IMR-90 (cell line): Measurements from ENCODE around the gene CNOT3. TPM values are rescaled to one million over a fixed set of nuclear protein-coding genes. Genes with fewer than 3 reads are reported as not detected.

Source experiments
- ATAC-seq: fragments of 200-7000 bp; cut with Tn5 transposase; 2 replicates; pipeline ENCODE4 v1.9.1; 2020; ENCODE audit warnings: low read depth, mild to moderate bottlenecking, moderate library complexity
- BruUV-seq: library from RNA; stranded (reverse); fragments of 400-500 nt; replicated peaks from 2 replicates; lab custom pipeline; 2021; lab: Mats Ljungman, UMichigan
- CTCF ChIA-PET: fragments of 300-600 bp; formaldehyde crosslinking; extraction: SDS; loops from one replicate; lab custom pipeline; 2021; ENCODE audit warnings: antibody characterized with exemption; lab: Yijun Ruan, JAX
- POLR2A ChIA-PET: fragments of 300-600 bp; sonication (Branson Sonifier 250); formaldehyde crosslinking; loops from one replicate; lab custom pipeline; 2022; ENCODE audit warnings: antibody characterized with exemption; ENCODE audit not compliant: unreplicated experiment; lab: Charles Lee
- DNase-seq: peaks from one replicate; pipeline ENCODE4 v3.0.0; 2013
- H2AFZ ChIP-seq: replicated peaks from 2 replicates; pipeline ENCODE3; 2013; ENCODE audit warnings: low read length, mild to moderate bottlenecking; ENCODE audit not compliant: poor library complexity
- H2AK5ac ChIP-seq: 2 replicates; pipeline ENCODE4 v1.6.1; 2013; ENCODE audit warnings: low read depth, low read length, inconsistent platforms
- H2AK9ac ChIP-seq: replicated peaks from 2 replicates; pipeline ENCODE3; 2013; ENCODE audit warnings: mild to moderate bottlenecking, low read depth, low read length, moderate library complexity; ENCODE audit not compliant: poor library complexity
- H2BK120ac ChIP-seq: 2 replicates; pipeline ENCODE4 v1.6.1; 2013; ENCODE audit warnings: low read depth, low read length, inconsistent platforms
- H2BK15ac ChIP-seq: 3 replicates; pipeline ENCODE4 v1.6.1; 2013; ENCODE audit warnings: low read depth, low read length, inconsistent platforms
- H2BK20ac ChIP-seq: 2 replicates; pipeline ENCODE4 v1.6.1; 2013; ENCODE audit warnings: low read depth, mild to moderate bottlenecking, inconsistent platforms, low read length, moderate library complexity
- H2BK5ac ChIP-seq: 2 replicates; pipeline ENCODE4 v1.6.1; 2013; ENCODE audit warnings: mild to moderate bottlenecking, low read depth, low read length, inconsistent platforms; ENCODE audit not compliant: poor library complexity, severe bottlenecking
- H3K14ac ChIP-seq: replicated peaks from 2 replicates; pipeline ENCODE4 v1.6.1; 2013; ENCODE audit warnings: low read depth, low read length, inconsistent platforms
- H3K18ac ChIP-seq: 2 replicates; pipeline ENCODE4 v1.6.1; 2013; ENCODE audit warnings: low read depth, low read length, control low read depth
- H3K23ac ChIP-seq: 2 replicates; pipeline ENCODE4 v1.6.1; 2013; ENCODE audit warnings: low read depth, low read length, inconsistent platforms
- H3K27ac ChIP-seq: 2 replicates; pipeline ENCODE4 v1.5.1; 2013; ENCODE audit warnings: mild to moderate bottlenecking, control low read depth, low read length; ENCODE audit not compliant: insufficient read depth
- H3K27me3 ChIP-seq: 2 replicates; pipeline ENCODE4 v1.6.1; 2013; ENCODE audit warnings: low read length; ENCODE audit not compliant: control insufficient read depth, insufficient read depth
- H3K36me3 ChIP-seq: 2 replicates; pipeline ENCODE4 v1.6.1; 2013; ENCODE audit warnings: low read length, mixed read lengths; ENCODE audit not compliant: control insufficient read depth, insufficient read depth
- H3K4ac ChIP-seq: 2 replicates; pipeline ENCODE4 v1.6.1; 2013; ENCODE audit warnings: low read depth, low read length, inconsistent platforms
- H3K4me1 ChIP-seq: 2 replicates; pipeline ENCODE4 v1.6.1; 2013; ENCODE audit warnings: low read length, mixed read lengths; ENCODE audit not compliant: control insufficient read depth, insufficient read depth
- H3K4me2 ChIP-seq: 2 replicates; pipeline ENCODE4 v1.6.1; 2013; ENCODE audit warnings: low read depth, mild to moderate bottlenecking, control low read depth, low read length, moderate library complexity
- H3K4me3 ChIP-seq: 2 replicates; pipeline ENCODE4 v1.5.1; 2013; ENCODE audit warnings: low read depth, mild to moderate bottlenecking, control low read depth, low read length, moderate library complexity; ENCODE audit not compliant: insufficient read depth
- H3K56ac ChIP-seq: 2 replicates; pipeline ENCODE4 v1.6.1; 2013; ENCODE audit warnings: low read length, inconsistent platforms; ENCODE audit not compliant: insufficient read depth; ENCODE audit errors: extremely low read depth
- H3K79me1 ChIP-seq, 2 experiments: 2 replicates each; pipeline ENCODE4 v1.6.1; 2013; ENCODE audit warnings: low read length in 2 of 2, inconsistent platforms in 1 of 2, low read depth in 1 of 2
- H3K9ac ChIP-seq: 2 replicates; pipeline ENCODE4 v1.6.1; 2013; ENCODE audit warnings: low read depth, low read length, control low read depth
- H3K9me1 ChIP-seq: 2 replicates; pipeline ENCODE4 v1.6.1; 2013; ENCODE audit warnings: low read length, inconsistent platforms; ENCODE audit not compliant: insufficient read depth
- H3K9me3 ChIP-seq: 2 replicates; pipeline ENCODE4 v1.6.1; 2013; ENCODE audit warnings: low read length; ENCODE audit not compliant: control insufficient read depth, insufficient read depth
- H4K20me1 ChIP-seq: 2 replicates; pipeline ENCODE4 v1.6.1; 2013; ENCODE audit warnings: low read length, inconsistent platforms; ENCODE audit not compliant: insufficient read depth
- H4K5ac ChIP-seq: 2 replicates; pipeline ENCODE4 v1.6.1; 2013; ENCODE audit warnings: mild to moderate bottlenecking, low read depth, low read length, control low read depth
- H4K8ac ChIP-seq, 2 experiments: 2 replicates each; pipeline ENCODE4 v1.6.1; 2013; ENCODE audit warnings: low read depth in 2 of 2, low read length in 2 of 2, control low read depth in 1 of 2, inconsistent platforms in 1 of 2
- H4K91ac ChIP-seq: 2 replicates; pipeline ENCODE4 v1.6.1; 2013; ENCODE audit warnings: low read depth, low read length, inconsistent platforms; ENCODE audit not compliant: insufficient read depth
- BHLHE40 ChIP-seq: fragments of 150-350 bp; IDR thresholded peaks from 2 replicates; pipeline ENCODE4 v1.6.1; 2016; ENCODE audit warnings: mild to moderate bottlenecking, low read depth, low read length
- CEBPB ChIP-seq: IDR thresholded peaks from 2 replicates; pipeline ENCODE4 v1.6.1; 2012; ENCODE audit warnings: low read depth, low read length, improper control_type of control experiment
- CHD1 ChIP-seq: IDR thresholded peaks from 2 replicates; pipeline ENCODE4 v1.6.1; 2012; ENCODE audit warnings: low read depth, low read length, improper control_type of control experiment
- MAFK ChIP-seq: IDR thresholded peaks from 2 replicates; pipeline ENCODE4 v1.6.1; 2012; ENCODE audit warnings: low read depth, low read length, improper control_type of control experiment
- MAZ ChIP-seq: IDR thresholded peaks from 2 replicates; pipeline ENCODE4 v1.6.1; 2012; ENCODE audit warnings: low read depth, mild to moderate bottlenecking, low read length, improper control_type of control experiment, moderate library complexity, borderline replicate concordance
- MXI1 ChIP-seq: IDR thresholded peaks from 2 replicates; pipeline ENCODE4 v1.6.1; 2012; ENCODE audit warnings: low read depth, mild to moderate bottlenecking, low read length, moderate library complexity, borderline replicate concordance
- NFE2L2 ChIP-seq: fragments of 150-350 bp; IDR thresholded peaks from 2 replicates; pipeline ENCODE4 v1.6.1; 2016; ENCODE audit warnings: low read depth, mild to moderate bottlenecking, low read length
- POLR2A ChIP-seq: IDR thresholded peaks from 2 replicates; pipeline ENCODE4 v1.6.1; 2012; ENCODE audit warnings: mild to moderate bottlenecking, low read depth, low read length
- RCOR1 ChIP-seq: IDR thresholded peaks from 2 replicates; pipeline ENCODE4 v1.6.1; 2012; ENCODE audit warnings: mild to moderate bottlenecking, low read length, improper control_type of control experiment; ENCODE audit not compliant: insufficient replicate concordance
- RFX5 ChIP-seq: IDR thresholded peaks from 2 replicates; pipeline ENCODE4 v1.8.0; 2012; ENCODE audit warnings: low read depth, mild to moderate bottlenecking, low read length, moderate library complexity
- WGBS, 2 experiments: methylation state at CpG; one replicate each; pipeline versions ENCODE4 v1.1.5 to v1.1.7; 2013; ENCODE audit warnings: missing lambda C conversion rate in 2 of 2; ENCODE audit not compliant: insufficient read length in 1 of 2; ENCODE audit errors: extremely low coverage in 2 of 2; 5-methylcytosine and 5-hydroxymethylcytosine counted together
- dilution Hi-C: fragments of 300-500 bp; cut with HindIII; formaldehyde crosslinking; loops from one replicate; pipeline ENCODE4 v1.14.3; 2018; ENCODE audit warnings: low sequenced_read_pairs; ENCODE audit not compliant: unreplicated experiment
- in situ Hi-C: fragments of 300-500 bp; cut with MboI; formaldehyde crosslinking; loops from 3 replicates; pipeline ENCODE4 v1.14.3; 2019; ENCODE audit warnings: low sequenced_read_pairs, inconsistent platforms, mixed read lengths
- intact Hi-C: fragments of 100-400 bp; cut with micrococcal nuclease; formaldehyde crosslinking; loops from 2 replicates; pipeline ENCODE4 v1.10.0; 2022
- polyA plus RNA-seq, 3 experiments: library from polyadenylated mRNA; depleted of rRNA; stranded (reverse); fragments of >200 nt; gene quantifications; 2 replicates each; pipeline ENCODE4 v1.2.3, GENCODE V29; 2012; ENCODE audit warnings: low replicate concordance in 1 of 3
- total RNA-seq: library from RNA; depleted of rRNA; stranded (reverse); fragments of >200 nt; gene quantifications from 2 replicates; pipeline ENCODE4 v1.2.3, GENCODE V29; 2012
- TF ChIP-seq, protein P1 (sequence below): conservative IDR thresholded peaks from 2 replicates; pipeline ENCODE4 v1.5.1; 2012; ENCODE audit warnings: mild to moderate bottlenecking, low read depth, low read length, improper control_type of control experiment
- TF ChIP-seq, protein P2 (sequence below): fragments of 150-350 bp; IDR thresholded peaks from 2 replicates; pipeline ENCODE4 v1.6.1; 2017; ENCODE audit warnings: mild to moderate bottlenecking, antibody characterized with exemption, low read length, low read depth
- TF ChIP-seq, protein P3 (sequence below): fragments of 150-350 bp; IDR thresholded peaks from 2 replicates; pipeline ENCODE4 v1.6.1; 2016; ENCODE audit warnings: low read depth, mild to moderate bottlenecking, low read length, moderate library complexity, borderline replicate concordance

CNOT3 gene
- total and polyA plus RNA-seq, 2 of the 4 experiments (the other 2 are of a cell fraction): 5.4 to 26.7 TPM

DNA sequence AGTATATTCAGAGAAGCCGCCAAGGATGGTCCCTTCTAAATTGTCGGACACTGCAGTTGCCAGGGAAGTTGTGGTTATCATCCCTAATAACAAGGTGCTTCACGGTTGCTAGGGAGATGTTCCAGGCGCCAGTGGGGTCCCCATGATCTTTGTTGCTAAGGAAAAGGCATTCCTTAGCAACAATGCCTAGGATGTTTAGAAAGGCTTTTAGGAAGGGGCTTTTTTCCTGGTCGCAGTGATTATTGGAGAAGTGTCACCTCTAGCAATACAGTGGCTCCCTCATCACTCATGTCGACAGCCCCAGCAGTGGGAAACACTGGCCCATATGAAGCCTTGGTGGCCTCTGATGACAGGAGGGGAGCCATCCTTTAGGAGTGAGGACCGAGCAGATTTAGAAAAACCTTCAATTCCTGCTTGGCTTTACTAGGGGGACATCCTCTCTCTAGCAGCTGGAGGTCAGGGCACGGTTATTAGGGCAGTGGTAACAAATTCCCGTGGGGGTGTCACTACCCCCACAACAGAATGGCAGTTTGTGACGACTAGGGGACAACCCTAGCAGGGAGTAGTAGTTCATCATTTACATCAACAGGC is 41.8 kb downstream of the CNOT3 start:
- peaks cover 47% of the 10 kb centered on the region for H3K36me3 ChIP-seq
- no peak overlapping the region for H3K14ac ChIP-seq
- no peak overlapping the region for H3K18ac ChIP-seq
- H2BK5ac ChIP-seq: no peak overlapping the region
- no peak overlapping the region for H3K4me3 ChIP-seq
- dilution Hi-C loops: no loop called here
- H3K4ac ChIP-seq: no peak overlapping the region
- no peak overlapping the region for H2AK5ac ChIP-seq
- TF ChIP-seq MAZ: no peak
- TF ChIP-seq POLR2A: no peak
- TF ChIP-seq MXI1: no peak
- no peak for TF ChIP-seq CHD1
- no peak for TF ChIP-seq RCOR1
- TF ChIP-seq, protein P1, sequence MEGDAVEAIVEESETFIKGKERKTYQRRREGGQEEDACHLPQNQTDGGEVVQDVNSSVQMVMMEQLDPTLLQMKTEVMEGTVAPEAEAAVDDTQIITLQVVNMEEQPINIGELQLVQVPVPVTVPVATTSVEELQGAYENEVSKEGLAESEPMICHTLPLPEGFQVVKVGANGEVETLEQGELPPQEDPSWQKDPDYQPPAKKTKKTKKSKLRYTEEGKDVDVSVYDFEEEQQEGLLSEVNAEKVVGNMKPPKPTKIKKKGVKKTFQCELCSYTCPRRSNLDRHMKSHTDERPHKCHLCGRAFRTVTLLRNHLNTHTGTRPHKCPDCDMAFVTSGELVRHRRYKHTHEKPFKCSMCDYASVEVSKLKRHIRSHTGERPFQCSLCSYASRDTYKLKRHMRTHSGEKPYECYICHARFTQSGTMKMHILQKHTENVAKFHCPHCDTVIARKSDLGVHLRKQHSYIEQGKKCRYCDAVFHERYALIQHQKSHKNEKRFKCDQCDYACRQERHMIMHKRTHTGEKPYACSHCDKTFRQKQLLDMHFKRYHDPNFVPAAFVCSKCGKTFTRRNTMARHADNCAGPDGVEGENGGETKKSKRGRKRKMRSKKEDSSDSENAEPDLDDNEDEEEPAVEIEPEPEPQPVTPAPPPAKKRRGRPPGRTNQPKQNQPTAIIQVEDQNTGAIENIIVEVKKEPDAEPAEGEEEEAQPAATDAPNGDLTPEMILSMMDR: no peak
- TF ChIP-seq BHLHE40: no peak
- TF ChIP-seq, protein P2, sequence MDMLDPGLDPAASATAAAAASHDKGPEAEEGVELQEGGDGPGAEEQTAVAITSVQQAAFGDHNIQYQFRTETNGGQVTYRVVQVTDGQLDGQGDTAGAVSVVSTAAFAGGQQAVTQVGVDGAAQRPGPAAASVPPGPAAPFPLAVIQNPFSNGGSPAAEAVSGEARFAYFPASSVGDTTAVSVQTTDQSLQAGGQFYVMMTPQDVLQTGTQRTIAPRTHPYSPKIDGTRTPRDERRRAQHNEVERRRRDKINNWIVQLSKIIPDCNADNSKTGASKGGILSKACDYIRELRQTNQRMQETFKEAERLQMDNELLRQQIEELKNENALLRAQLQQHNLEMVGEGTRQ: no peak
- no peak for TF ChIP-seq MAFK
- TF ChIP-seq RFX5: no peak
- TF ChIP-seq, protein P3, sequence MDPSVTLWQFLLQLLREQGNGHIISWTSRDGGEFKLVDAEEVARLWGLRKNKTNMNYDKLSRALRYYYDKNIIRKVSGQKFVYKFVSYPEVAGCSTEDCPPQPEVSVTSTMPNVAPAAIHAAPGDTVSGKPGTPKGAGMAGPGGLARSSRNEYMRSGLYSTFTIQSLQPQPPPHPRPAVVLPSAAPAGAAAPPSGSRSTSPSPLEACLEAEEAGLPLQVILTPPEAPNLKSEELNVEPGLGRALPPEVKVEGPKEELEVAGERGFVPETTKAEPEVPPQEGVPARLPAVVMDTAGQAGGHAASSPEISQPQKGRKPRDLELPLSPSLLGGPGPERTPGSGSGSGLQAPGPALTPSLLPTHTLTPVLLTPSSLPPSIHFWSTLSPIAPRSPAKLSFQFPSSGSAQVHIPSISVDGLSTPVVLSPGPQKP: no peak
- TF ChIP-seq CEBPB: no peak
- TF ChIP-seq NFE2L2: no peak
- no peak overlapping the region for H2BK120ac ChIP-seq
- H2BK15ac ChIP-seq: no peak overlapping the region
- no peak overlapping the region for H3K56ac ChIP-seq
- 93% methylated on average over 3 of the region's 10 CpGs; no CpG with 5 or more reads in 1 of the 2 experiments for WGBS, 2 experiments
- H2BK20ac ChIP-seq: no peak overlapping the region
- H4K91ac ChIP-seq: no peak overlapping the region
- BruUV-seq: no TSS peak
- no peak overlapping the region for H3K4me2 ChIP-seq
- H2AK9ac ChIP-seq: no peak overlapping the region
- no peak overlapping the region for H3K23ac ChIP-seq
- H4K20me1 ChIP-seq: peaks cover 9% of the 10 kb centered on the region
- no peak overlapping the region for H2AFZ ChIP-seq
- no peak overlapping the region for H3K9ac ChIP-seq
- no peak for ATAC-seq
- intact Hi-C loops: no loop called here
- H4K5ac ChIP-seq: no peak overlapping the region
- H3K27me3 ChIP-seq: no peaks in the 10 kb centered on the region
- POLR2A ChIA-PET: no interaction called here
- H3K9me1 ChIP-seq: no peaks in the 10 kb centered on the region
- in situ Hi-C loops: no loop called here
- H3K27ac ChIP-seq: no peak overlapping the region
- H4K8ac ChIP-seq: no peak overlapping the region
- peaks cover 4 to 16% of the 10 kb centered on the region in 2 experiments; a peak in 3 of 4 replicates for H3K79me1 ChIP-seq
- H3K9me3 ChIP-seq: no peaks in the 10 kb centered on the region
- CTCF ChIA-PET: interaction anchor here (1.1 kb wide), 1 partner anchor 8 kb away, joined by 3 read pairs; no protein-coding TSS in a partner anchor
- H3K4me1 ChIP-seq: no peaks in the 10 kb centered on the region
- no peak for DNase-seq
